Activated CD8-positive, alpha-beta memory T cell treated with anti-CD3 and anti-CD28 coated beads, Interleukin-2, amount 50 U/mL, for 48 hours (primary cell): ENCODE results near the gene MSL3B.

Source experiments
- DNase-seq: peaks from one replicate; pipeline ENCODE4 v3.0.0-alpha.2; 2020

MSL3B gene

DNA sequence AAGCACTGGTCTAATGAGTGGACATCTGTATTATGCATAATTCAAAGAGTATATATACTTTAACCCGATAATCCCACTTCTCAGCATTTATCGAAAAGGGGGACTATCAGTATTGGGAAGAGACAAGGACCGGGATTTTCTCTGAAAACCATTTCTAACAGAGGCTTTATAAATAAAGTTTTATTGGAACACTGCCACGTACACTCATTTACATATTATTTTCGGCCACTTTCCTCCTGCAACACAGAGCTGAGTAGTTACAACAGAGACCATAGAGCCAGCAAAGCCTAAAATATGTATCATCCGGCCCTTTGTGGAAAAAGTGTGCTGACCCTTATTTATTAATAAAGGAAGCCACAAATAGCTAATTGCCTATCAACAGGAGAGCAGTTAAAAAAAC is 17.0 kb downstream of the MSL3B start:
- DNase-seq: no peak

DNA sequence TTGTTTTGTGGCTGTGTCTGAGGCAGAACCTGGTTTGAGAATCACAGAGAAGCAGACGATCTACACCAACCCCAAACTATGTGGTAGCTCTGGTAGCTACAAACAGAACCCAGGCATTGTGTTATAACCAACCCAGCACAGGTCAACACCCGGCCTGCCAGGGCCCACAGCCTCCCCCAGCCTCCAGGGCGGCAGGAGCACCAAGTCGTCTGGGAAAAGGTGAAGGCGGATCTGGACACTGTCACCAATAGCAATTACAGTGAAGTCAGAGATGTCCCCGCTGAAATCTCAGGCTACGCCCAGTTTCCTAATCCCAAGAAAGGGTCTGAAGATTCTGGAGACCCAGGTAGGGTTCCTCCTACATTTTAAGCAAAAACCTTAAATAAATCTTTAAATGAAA is 17.4 kb downstream of the MSL3B start:
- DNase-seq: no peak

DNA sequence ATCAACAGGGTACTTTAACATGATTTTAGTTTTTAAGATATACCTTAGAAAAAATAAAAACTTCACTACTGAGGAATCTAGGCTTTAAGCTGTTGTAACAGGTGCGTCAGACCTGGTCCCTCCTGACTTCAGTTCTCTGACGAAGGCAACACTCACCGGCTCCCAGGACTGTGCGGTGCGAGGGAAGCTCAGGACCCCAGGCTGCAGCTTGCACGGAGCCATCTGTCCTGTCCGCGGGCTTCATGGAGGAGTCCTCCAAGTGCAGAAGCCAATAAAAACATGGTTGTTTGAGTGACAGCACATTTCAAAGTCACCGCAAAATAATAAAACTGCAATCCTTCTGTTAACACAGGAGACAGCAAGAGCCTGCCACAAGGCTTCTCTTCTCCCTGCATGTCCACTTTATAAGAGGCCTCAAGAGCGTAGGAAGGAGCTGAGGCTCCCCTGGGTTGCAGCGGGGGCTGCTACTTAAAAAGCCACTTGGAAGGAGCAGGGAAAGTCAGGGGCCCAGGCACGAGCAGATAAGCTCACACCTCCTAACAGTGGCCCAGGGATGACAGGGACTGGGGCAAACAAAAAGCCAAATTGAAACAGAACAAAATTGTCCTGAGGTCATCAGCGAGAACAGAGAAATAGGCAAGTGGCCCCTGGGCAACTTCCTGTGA is 18.4 kb downstream of the MSL3B start:
- peak; percentile 42 for DNase-seq

DNA sequence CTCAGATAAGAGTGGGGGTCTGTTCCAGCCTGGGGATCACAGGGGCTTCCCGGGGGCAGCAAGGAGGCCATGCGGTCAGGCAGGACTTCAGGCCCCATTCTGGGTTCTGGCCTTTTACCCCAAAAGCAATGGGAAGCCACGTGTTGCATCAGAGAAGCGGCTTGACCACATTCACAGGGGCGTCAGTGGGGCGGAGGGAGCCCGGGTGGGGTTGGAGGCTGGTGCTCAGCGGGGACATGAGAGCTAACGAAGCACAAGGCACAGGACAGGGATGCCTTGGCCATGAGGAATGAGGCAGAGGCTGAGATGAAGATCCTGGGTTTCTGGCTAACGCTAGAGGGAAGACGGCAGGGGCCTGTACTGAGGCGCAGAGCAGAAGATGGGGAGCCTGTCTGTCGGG is 19.9 kb downstream of the MSL3B start:
- no peak for DNase-seq

DNA sequence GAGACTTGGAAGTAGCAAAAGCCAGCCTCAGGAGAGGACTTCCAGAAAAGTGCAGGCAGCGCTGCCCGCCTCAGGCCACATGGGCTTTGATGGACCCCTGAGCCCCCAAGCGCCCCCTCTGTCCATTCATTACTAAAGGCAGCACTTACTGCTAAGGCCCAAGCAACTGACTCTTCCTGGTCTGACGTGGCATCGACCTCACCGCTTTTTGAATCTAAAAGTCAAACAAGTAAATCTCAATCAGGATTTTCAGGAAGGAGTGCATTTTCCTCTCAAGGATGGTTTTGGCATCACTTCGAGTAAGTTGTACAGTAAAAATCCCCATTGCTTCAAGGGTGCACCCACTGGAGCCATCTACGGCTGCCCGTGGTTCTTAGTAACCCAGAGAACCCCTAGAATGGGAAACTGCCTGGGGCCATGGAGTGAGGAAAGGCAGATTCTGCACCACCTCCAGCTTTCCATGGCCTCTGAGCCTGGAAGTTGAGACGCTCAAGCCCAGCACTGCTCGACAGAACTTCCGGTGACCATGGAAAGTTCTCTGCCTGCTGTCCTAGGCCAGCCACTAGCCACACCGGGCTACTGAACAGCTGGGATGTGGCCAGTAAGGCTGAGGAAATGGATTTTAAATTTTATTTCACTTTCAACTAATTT is 20.8 kb downstream of the MSL3B start:
- no peak for DNase-seq

DNA sequence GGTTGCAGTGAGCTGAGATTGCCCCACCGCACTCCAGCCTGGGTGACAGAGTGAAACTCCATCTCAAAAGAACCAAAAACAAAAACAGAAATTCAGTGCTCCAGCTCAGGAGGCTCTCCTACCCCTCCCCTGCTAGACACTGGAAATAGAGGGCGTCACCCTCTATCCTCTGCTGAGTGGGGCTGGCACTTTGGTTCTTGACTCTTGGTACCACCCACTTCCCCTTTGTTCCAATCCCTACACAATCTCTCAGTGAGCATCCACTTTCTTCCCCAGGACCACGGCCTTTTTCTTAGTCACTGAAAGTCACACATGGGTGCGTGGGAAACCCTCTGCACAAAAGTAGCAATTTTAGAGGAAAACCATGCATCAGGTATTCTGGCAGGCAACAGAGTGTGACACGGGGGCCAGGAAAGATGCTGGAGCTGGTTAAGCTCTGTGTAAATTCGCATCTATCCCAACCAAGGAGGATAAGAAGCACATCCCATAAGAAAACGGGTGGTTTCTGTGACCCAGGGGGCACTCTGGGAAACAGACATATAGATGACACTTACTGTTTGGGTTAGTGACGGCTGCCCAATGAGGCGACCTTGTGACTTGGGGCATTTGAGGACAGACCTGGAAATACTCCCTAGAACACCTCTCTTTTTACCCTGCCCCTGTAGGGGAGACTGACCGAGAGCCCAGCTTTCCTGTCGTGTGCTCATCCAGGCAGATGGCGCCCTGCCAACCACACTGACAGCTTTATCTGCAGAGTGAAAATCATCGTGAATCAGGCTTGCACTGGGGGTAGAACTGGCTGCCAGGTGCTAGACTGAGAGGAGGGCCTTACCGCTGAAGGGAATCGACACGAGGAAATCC is 21.6 kb downstream of the MSL3B start:
- DNase-seq: no peak

- no peak for DNase-seq
Measured at GRCh38 chr2:233845301-233846060, 22.7 kb downstream of the MSL3B start.

DNA sequence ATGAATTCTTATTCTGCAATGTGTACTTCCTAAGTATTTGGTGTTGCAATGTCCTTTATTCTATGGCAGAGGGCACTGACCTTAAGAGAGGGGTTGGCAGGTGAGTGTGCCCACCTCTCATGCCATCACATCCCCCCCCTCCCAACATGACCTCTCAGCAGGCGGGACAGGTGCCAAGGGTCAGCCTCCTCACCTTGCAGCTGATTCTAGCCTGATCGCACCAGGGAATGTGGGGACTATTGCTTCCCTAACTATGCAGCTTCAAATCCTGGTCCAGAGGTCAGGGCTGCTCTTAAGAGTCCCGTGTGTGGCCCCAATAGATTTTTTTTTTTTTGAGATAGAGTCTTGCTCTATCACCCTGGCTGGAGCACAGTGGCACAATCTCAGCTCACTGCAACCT is 23.4 kb downstream of the MSL3B start:
- no peak for DNase-seq

GRCh38 chr2:233844064-233844807 is 23.9 kb downstream of the MSL3B start:
- no peak for DNase-seq

- DNase-seq: peak; percentile 45
Measured at GRCh38 chr2:233841183-233841582, 27.0 kb downstream of the MSL3B start.

DNA sequence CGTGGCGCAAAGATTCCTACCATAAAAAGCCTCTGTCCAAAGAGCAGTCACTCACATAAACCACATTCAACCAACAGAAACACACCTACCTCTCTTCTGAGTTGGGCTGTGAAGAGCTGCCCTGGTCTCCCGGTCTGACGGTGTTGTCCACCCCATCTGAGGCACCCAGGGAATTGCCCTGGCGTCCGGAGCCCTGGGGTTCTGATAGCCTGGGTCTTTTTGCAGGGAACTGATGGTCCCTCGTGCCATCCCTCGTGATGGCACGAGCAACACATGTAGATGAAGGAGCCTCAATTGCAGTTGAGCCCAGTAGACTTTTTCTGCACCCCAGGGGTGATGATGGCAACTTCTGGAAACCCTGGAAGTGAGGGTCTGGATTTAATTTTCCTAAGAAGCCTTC is 27.7 kb downstream of the MSL3B start:
- DNase-seq: no peak

DNA sequence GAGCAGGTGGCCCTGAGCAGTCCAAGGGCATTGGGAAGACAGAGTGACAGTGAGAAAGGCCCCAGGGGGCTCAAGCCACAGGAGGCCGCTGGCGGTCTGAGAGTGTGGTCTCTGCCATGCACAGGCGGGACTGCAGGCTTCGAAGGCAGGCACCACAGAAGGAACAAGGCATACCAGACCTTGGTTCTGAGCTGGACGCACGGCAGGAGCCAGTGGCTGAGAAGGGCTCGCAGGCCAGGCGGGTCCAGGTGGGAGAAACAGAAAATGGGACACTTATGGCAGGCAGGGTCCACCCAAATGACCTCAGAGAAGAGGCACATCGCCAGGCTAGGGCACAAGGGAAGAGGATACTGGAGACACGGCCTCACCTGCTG is 28.8 kb downstream of the MSL3B start:
- peak; percentile 38 for DNase-seq

GRCh38 chr2:233838726-233839446 is 29.3 kb downstream of the MSL3B start:
- peak; percentile 39 for DNase-seq

- DNase-seq: no peak
Measured at GRCh38 chr2:233838251-233838650, 29.9 kb downstream of the MSL3B start.

- no peak for DNase-seq
Measured at GRCh38 chr2:233837694-233838229, 30.4 kb downstream of the MSL3B start.

GRCh38 chr2:233836359-233836758 is 31.8 kb downstream of the MSL3B start:
- no peak for DNase-seq

GRCh38 chr2:233835230-233836186 is 32.7 kb downstream of the MSL3B start:
- DNase-seq: peak; percentile 45

- DNase-seq: peak; percentile 28
Measured at GRCh38 chr2:233833345-233833744, 34.8 kb downstream of the MSL3B start.

DNA sequence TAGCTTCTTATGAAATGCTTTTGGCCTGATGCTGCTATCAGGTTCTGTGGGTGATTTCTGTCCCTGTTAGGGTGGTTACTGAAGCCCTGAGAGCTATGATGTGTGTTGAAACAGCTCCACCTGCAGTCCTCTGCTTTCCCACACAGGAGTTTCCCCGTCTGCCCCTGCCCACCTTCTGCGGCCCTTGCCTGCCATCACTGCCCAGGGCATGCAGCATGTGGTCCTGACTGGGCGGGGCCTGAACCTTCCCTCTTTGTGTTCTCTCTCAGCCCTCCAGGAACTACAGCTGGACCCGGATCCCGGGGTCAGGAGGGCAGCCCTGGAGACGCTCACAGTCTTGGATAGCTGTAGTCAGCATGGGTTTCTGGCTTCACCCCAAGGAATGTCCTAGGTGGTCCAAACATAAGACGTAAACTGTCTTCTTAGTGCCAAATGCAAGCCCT is 35.3 kb downstream of the MSL3B start:
- DNase-seq: no peak

DNA sequence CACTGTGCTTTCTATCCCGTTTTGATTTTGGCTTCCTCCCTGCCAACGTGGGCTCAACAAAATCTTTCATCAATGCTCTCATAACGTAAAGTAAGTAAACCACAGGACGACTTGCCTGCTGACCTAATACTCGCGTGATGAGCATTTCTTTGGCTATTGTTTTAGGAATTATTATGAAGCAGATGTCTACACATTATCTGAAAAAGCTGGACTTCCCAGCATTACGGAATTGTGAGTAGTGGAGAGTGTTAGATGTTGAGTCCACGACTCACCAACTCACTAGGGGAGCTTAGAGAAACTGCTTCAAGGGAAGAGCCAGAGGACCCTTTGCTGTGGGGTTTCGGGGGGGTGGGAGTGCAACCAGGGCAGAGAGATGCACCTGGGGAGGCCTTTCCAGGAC is 35.8 kb downstream of the MSL3B start:
- DNase-seq: no peak
